ENCODE results near the gene METTL1. TPM values are rescaled to one million over a fixed set of nuclear protein-coding genes. Genes with fewer than 3 reads are reported as not detected.

Gene METTL1
- total and polyA plus RNA-seq, 9 of the 15 experiments (the other 6 are each of a cell fraction or from before 2014, with no cell fraction given): 12.6 to 65.9 (median 39.2) TPM

DNA sequence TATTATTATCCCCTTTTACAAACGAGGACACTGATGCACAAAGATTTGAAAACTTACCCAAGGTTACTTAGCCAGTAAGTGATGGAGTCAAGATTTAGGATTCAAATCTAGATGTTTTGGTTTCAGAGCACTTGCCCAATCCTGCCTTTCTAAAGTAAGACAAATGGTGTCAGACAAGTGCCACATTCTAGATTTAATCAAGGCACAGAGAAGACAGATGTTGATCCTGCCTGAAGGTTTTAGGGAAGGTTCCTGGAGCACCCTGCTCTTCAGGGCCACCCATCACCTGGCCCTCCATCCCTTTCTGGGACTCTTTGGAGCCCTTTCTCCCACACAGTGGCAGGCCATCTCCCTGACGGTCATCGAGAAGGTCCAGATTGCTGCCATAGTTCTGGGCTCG is 14.1 kb downstream of the METTL1 start:
- 82% methylated on average over 4 of the region's 4 CpGs for WGBS (ENCODE audit: insufficient coverage, low coverage, missing lambda C conversion rate)
- Histone ChIP-seq H3K9ac (ENCODE audit: insufficient read depth in 1 of 2, low read depth in 2 of 2, low read length in 2 of 2) (no peak overlapping the region), H3K36me3 (ENCODE audit: control insufficient read depth, insufficient read depth, low read length) (peaks cover 15% of the 10 kb centered on the region; the same call in 2 of the 3 replicates), H3K4me1 (replicated peaks in 1 of 2; ENCODE audit: control insufficient read depth in 2 of 2, insufficient read depth in 2 of 2, low read length in 2 of 2) (peaks cover 27 to 28% of the 10 kb centered on the region in 2 experiments), H3K79me2 (ENCODE audit: control insufficient read depth, insufficient read depth, low read length) (peaks cover 11% of the 10 kb centered on the region; the same call in 2 of the 3 replicates), H3K9me3 (replicated peaks; ENCODE audit: control insufficient read depth, insufficient read depth, low read depth, low read length) (no peaks in the 10 kb centered on the region), H2AFZ (ENCODE audit: low read depth, low read length) (no peak overlapping the region), H3K27ac (ENCODE audit: extremely low read depth, low read depth, low read length) (no peak overlapping the region), H3K9me1 (ENCODE audit: control insufficient read depth, insufficient read depth, low read length) (no peaks in the 10 kb centered on the region), H3K4me2 (ENCODE audit: insufficient read depth, low read length) (no peak overlapping the region), H3K4me3 (no peak overlapping the region), H4K20me1 (replicated peaks; ENCODE audit: control insufficient read depth, insufficient read depth, low read length) (no peaks in the 10 kb centered on the region), H3K27me3 (ENCODE audit: control insufficient read depth in 2 of 2, insufficient read depth in 2 of 2, low read length in 2 of 2) (no peaks in the 10 kb centered on the region)
- in situ Hi-C loops (cut with MboI): no loop called here
- ATAC-seq (no peak), FAIRE-seq (no peak), DNase-seq (ENCODE audit: extremely low read depth in 1 of 4, low spot score in 3 of 4) (no peak)
- CTCF ChIA-PET (ENCODE audit: low intra/inter-chr PET ratio): no interaction called here
- no TSS peak for BruUV-seq (replicated peaks)
- TF ChIP-seq FOXP4 (CRISPR knock-in tag; IDR thresholded peaks at IDR 0.05; ENCODE audit: borderline replicate concordance): no peak
- no peak for TF ChIP-seq ZFX (CRISPR knock-in tag; IDR thresholded peaks at IDR 0.05)
- no peak for TF ChIP-seq PHTF2 (CRISPR knock-in tag; IDR thresholded peaks at IDR 0.05)
- POLR2A ChIA-PET: interaction anchor here (2.3 kb wide), 1 partner anchor 10 kb away, joined by 26 read pairs; the partner anchor contains the start of gene CYP27B1
- intact Hi-C loops (cut with micrococcal nuclease): loop anchor here (2.0 kb wide), 1 partner anchor 57 kb away; no protein-coding TSS in a partner anchor

Data from K562 (cell line).